GM23248 (cell line): Measurements from ENCODE around the gene NUFIP1. TPM values are rescaled to one million over a fixed set of nuclear protein-coding genes. Genes with fewer than 3 reads are reported as not detected.

Experiments used
- DNase-seq: peaks from one replicate; pipeline ENCODE4 v3.0.0-alpha.2; 2015
- H2AFZ ChIP-seq: fragments of 200-600 bp; sonication (generic); 2 replicates; pipeline ENCODE4 v1.6.1; 2016; ENCODE audit warnings: antibody characterized with exemption
- H3F3A ChIP-seq: fragments of 200-600 bp; sonication (generic); 2 replicates; pipeline ENCODE4 v1.6.1; 2016; ENCODE audit warnings: mild to moderate bottlenecking, antibody characterized with exemption, mixed run types; ENCODE audit not compliant: insufficient read depth
- H3K27ac ChIP-seq: fragments of 200-600 bp; sonication (generic); 2 replicates; pipeline ENCODE4 v1.5.1; 2016; ENCODE audit warnings: mild to moderate bottlenecking
- H3K27me3 ChIP-seq: fragments of 200-600 bp; sonication (generic); replicated peaks from 2 replicates; pipeline ENCODE4 v1.6.1; 2016; ENCODE audit warnings: mild to moderate bottlenecking; ENCODE audit not compliant: insufficient read depth
- H3K36me3 ChIP-seq: fragments of 200-600 bp; sonication (generic); 2 replicates; pipeline ENCODE4 v1.6.1; 2016; ENCODE audit warnings: low read depth, mild to moderate bottlenecking
- H3K4me1 ChIP-seq: fragments of 200-600 bp; sonication (generic); 2 replicates; pipeline ENCODE4 v1.6.1; 2016; ENCODE audit warnings: mild to moderate bottlenecking; ENCODE audit not compliant: insufficient read depth
- H3K4me2 ChIP-seq: fragments of 200-600 bp; sonication (generic); one replicate; pipeline ENCODE4 v1.6.1; 2016; ENCODE audit warnings: mild to moderate bottlenecking; ENCODE audit not compliant: unreplicated experiment
- H3K4me3 ChIP-seq: fragments of 200-600 bp; sonication (generic); 2 replicates; pipeline ENCODE4 v1.5.1; 2016; ENCODE audit warnings: mild to moderate bottlenecking
- H3K79me2 ChIP-seq: fragments of 200-600 bp; sonication (generic); 2 replicates; pipeline ENCODE4 v1.6.1; 2016; ENCODE audit warnings: mild to moderate bottlenecking; ENCODE audit not compliant: insufficient read depth
- H3K9ac ChIP-seq: fragments of 200-600 bp; sonication (generic); 2 replicates; pipeline ENCODE4 v1.6.1; 2016; ENCODE audit warnings: mild to moderate bottlenecking
- H3K9me2 ChIP-seq: fragments of 200-600 bp; sonication (generic); 2 replicates; pipeline ENCODE4 v1.6.1; 2016; ENCODE audit warnings: mixed run types, mild to moderate bottlenecking, moderate library complexity; ENCODE audit not compliant: insufficient read depth
- H3K9me3 ChIP-seq: fragments of 200-600 bp; sonication (generic); one replicate; pipeline ENCODE4 v1.6.1; 2017; ENCODE audit warnings: low read depth
- H4K20me1 ChIP-seq: fragments of 200-600 bp; sonication (generic); 2 replicates; pipeline ENCODE4 v1.6.0; 2016; ENCODE audit not compliant: insufficient read depth
- EZH2 ChIP-seq: fragments of 200-600 bp; sonication (generic); IDR thresholded peaks from 2 replicates; pipeline ENCODE4 v1.6.1; 2018; ENCODE audit warnings: antibody characterized with exemption, mild to moderate bottlenecking; ENCODE audit not compliant: insufficient read depth, poor library complexity, severe bottlenecking
- EZH2phosphoT487 ChIP-seq: fragments of 200-600 bp; sonication (generic); IDR thresholded peaks from 2 replicates; pipeline ENCODE4 v1.6.1; 2018; ENCODE audit warnings: antibody characterized with exemption, moderate library complexity, mild to moderate bottlenecking, low read depth; ENCODE audit not compliant: insufficient read depth
- WGBS, 2 experiments: methylation state at CpG; one replicate each; pipeline ENCODE4 v1.1.6; 2015 to 2017; ENCODE audit warnings: low lambda C conversion rate in 2 of 2, low coverage in 1 of 2; ENCODE audit errors: missing lambda C conversion rate in 2 of 2; 5-methylcytosine and 5-hydroxymethylcytosine counted together
- in situ Hi-C: fragments of 300-500 bp; cut with MboI; formaldehyde crosslinking; loops from 2 replicates; pipeline ENCODE4 v1.15.0; 2020
- polyA plus RNA-seq: library from polyadenylated mRNA; unstranded; fragments of >200 nt; fragmentation: Nextera tagmentation; extraction: Ambion mirVana; gene quantifications from 2 replicates; pipeline ENCODE4 v1.2.1, GENCODE V29; 2016
- total RNA-seq: library from RNA; depleted of rRNA; stranded (reverse); fragments of >200 nt; shearing (Covaris generic); gene quantifications from 2 replicates; pipeline ENCODE4 v1.2.3, GENCODE V29; 2014

The NUFIP1 gene
- total and polyA plus RNA-seq, 2 experiments from 2014 or later, result 1.3 to 5.5 TPM

DNA sequence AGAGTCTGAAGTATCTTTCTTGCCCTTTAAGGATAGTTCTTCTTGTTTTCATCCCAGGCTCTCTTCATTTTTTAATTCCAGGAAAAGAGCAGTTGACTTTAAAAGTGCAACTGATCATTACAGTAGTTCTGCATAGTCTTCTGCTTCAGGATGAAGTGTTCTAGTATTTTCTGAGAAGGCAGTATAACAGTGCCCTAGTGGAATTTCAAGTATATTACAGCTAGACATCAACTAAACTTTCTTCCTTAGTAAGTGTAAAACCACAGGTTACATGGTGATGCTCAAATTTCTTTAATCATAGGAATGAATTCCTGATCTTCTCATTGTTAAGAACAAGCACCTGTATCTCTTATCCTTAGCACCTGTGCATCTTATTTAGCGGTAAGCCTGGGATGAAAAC lies 10.9 kb downstream of the NUFIP1 start:
- Histone ChIP-seq H2AFZ (no peak overlapping the region), H3K4me1 (peaks cover 7% of the 10 kb centered on the region; the same call in 1 of the 2 replicates), H3K4me3 (no peak overlapping the region), H3K9me3 (no peaks in the 10 kb centered on the region), H3K36me3 (peaks cover 19% of the 10 kb centered on the region; the same call in 1 of the 2 replicates), H3K27ac (no peak overlapping the region), H4K20me1 (no peaks in the 10 kb centered on the region), H3K79me2 (peaks cover 21% of the 10 kb centered on the region), H3K27me3 (no peaks in the 10 kb centered on the region), H3K9ac (no peak overlapping the region), H3K4me2 (no peak overlapping the region), H3F3A (no peaks in the 10 kb centered on the region), H3K9me2 (no peaks in the 10 kb centered on the region)
- WGBS, 2 experiments, result 100% methylated on average over 1 of the region's 1 CpG
- in situ Hi-C loops, result loop anchor here (10.0 kb wide), 1 partner anchor 484 kb away; no protein-coding TSS in a partner anchor
- DNase-seq, result no peak
- no peak for TF ChIP-seq EZH2
- no peak for TF ChIP-seq EZH2phosphoT487

DNA sequence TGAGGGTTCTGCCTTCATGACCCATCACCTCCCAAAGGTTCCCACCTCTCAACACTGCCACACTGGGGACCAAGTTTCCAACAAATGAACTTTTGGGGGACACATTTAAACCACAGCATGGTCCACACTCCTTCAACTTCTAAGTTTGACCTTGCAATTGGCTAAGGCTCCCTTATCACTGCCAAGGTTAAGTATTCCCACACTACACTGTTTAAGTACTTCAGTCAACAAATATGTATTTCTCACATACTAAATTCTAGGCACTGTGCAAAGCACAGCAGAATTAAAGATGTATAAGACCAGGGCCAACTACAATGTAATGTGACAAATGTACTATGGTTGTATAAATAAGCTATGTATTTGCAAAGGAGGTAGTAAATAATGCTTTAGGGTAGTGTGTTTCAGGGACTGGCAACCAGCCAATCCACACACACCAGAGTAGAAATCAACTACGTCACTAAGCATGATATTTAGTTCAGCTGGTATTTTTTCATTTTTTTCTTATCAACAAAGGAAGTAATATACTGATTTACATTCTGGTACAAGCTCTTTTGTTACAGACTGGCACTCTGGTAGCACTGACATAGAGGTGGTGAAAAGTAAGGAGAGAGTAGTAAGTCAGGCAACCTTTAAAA lies 12.2 kb downstream of the NUFIP1 start:
- DNase-seq, result no peak
- in situ Hi-C loops, result loop anchor here (10.0 kb wide), 1 partner anchor 482 kb away; no protein-coding TSS in a partner anchor
- Histone ChIP-seq H3K4me2 (no peak overlapping the region), H3K4me1 (peaks cover 15% of the 10 kb centered on the region), H3K36me3 (peaks cover 19% of the 10 kb centered on the region; the same call in 1 of the 2 replicates), H3K79me2 (peaks cover 8% of the 10 kb centered on the region), H3K27me3 (no peaks in the 10 kb centered on the region), H3K9me2 (no peaks in the 10 kb centered on the region), H3K27ac (no peak overlapping the region), H3K9ac (no peak overlapping the region), H4K20me1 (no peaks in the 10 kb centered on the region), H2AFZ (no peak overlapping the region), H3K9me3 (no peaks in the 10 kb centered on the region), H3F3A (peaks cover 7% of the 10 kb centered on the region; the same call in 1 of the 2 replicates), H3K4me3 (no peak overlapping the region)
- 79 to 97% methylated on average over 1 of the region's 1 CpG for WGBS, 2 experiments
- TF ChIP-seq EZH2 (no peak), EZH2phosphoT487 (no peak)

DNA sequence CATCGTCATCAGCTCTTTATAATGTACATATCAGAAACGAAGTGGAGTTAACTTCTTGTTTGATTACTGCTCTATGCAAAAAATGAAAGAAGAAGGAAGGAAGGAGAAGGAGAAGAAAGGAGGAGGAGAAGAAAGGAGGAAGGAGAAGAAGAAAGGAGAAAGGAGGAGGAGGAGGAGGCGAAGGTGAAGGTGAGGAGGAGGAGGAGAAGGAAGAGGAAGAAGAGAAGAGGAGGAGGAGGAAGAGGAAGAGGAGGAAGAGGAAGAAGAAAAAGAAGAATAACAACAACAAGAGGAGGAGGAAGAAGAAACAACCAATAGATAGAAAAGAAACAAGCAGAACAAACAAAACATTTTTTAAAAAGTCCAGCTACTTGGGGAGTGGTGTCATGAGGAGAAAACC lies 13.1 kb downstream of the NUFIP1 start:
- 90 to 96% methylated on average over 3 of the region's 3 CpGs for WGBS, 2 experiments

DNA sequence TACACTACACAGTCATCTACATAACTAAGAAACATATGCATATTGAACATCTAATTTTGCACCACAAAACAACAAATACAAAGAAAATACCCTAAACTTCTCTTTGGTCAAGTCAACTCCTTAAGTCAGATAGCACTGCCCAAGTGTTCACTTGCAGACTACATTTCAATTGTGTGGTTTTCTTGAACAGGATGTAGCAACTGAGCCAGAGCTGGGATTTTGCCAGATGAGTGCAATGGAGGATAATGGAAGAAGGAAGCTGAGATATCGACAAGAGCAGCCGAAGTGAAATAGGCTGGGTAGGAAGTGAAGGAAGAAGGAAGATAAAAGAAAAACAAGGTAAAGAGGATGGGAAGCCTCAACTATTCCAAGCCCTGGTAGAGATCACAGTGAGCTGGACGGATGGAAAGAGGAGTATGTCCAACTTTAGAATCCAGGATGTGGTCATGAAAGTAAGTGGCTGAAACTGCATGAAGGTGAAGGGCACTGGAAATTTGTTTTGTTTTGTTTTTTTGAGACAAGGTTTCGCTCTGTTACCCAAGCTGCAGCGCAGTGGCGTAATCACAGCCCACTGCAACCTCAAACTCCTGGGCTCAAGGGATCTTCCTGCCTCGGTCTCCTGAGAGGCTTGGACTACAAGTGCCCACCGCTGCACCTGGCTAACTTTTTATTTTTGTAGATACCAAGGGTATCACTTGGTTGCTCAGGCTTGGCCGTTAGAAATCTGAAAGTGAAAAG lies 15.0 kb downstream of the NUFIP1 start:
- peak; percentile 46 for DNase-seq
- peaks cover 10% of the 10 kb centered on the region; the same call in 1 of the 2 replicates for H3K36me3 ChIP-seq
- in situ Hi-C loops, result loop anchor here (10.0 to 25.0 kb wide), 2 partner anchors 479 to 1062 kb away; no protein-coding TSS in a partner anchor

More for the DNA sequence above, 13.1 kb downstream of the NUFIP1 start:
- H3K4me3 ChIP-seq, result no peak overlapping the region
- TF ChIP-seq EZH2, result no peak
- no peak for TF ChIP-seq EZH2phosphoT487
- no peak overlapping the region for H3K9ac ChIP-seq
- H2AFZ ChIP-seq, result no peak overlapping the region
- no peaks in the 10 kb centered on the region for H3K9me3 ChIP-seq
- peaks cover 14% of the 10 kb centered on the region; the same call in 1 of the 2 replicates for H3F3A ChIP-seq
- H3K36me3 ChIP-seq, result peaks cover 19% of the 10 kb centered on the region; the same call in 1 of the 2 replicates
- no peak for DNase-seq
- no peaks in the 10 kb centered on the region for H3K27me3 ChIP-seq
- no peaks in the 10 kb centered on the region for H3K9me2 ChIP-seq
- H4K20me1 ChIP-seq, result no peaks in the 10 kb centered on the region
- no peak overlapping the region for H3K4me2 ChIP-seq
- peaks cover under 1% of the 10 kb centered on the region; the same call in 1 of the 2 replicates for H3K79me2 ChIP-seq
- H3K4me1 ChIP-seq, result peaks cover 17% of the 10 kb centered on the region
- in situ Hi-C loops, result loop anchor here (10.0 kb wide), 1 partner anchor 481 kb away; no protein-coding TSS in a partner anchor
- no peak overlapping the region for H3K27ac ChIP-seq

More for the DNA sequence above, 15.0 kb downstream of the NUFIP1 start:
- Histone ChIP-seq H4K20me1 (no peaks in the 10 kb centered on the region), H3K9me2 (no peaks in the 10 kb centered on the region), H3K9me3 (no peaks in the 10 kb centered on the region), H2AFZ (no peak overlapping the region), H3F3A (peaks cover 18% of the 10 kb centered on the region; the same call in 1 of the 2 replicates), H3K4me1 (peaks cover 21% of the 10 kb centered on the region), H3K27ac (no peak overlapping the region), H3K79me2 (no peaks in the 10 kb centered on the region; the same call in 1 of the 2 replicates), H3K9ac (no peak overlapping the region), H3K4me3 (no peak overlapping the region), H3K27me3 (no peaks in the 10 kb centered on the region), H3K4me2 (no peak overlapping the region)
- 87% methylated on average over 9 of the region's 9 CpGs for WGBS, 2 experiments
- no peak for TF ChIP-seq EZH2
- TF ChIP-seq EZH2phosphoT487, result no peak
